ENCODE data around the gene TMC8. TPM values are rescaled to one million over a fixed set of nuclear protein-coding genes. Genes with fewer than 3 reads are reported as not detected.

TMC8 gene
- polyA plus RNA-seq, 1 donor = 7.6 TPM

- WGBS (ENCODE audit: insufficient coverage, low lambda C conversion rate) = no CpG with 5 or more reads among the region's 7 CpGs
Measured at GRCh38 chr17:78146471-78146869, 15.9 kb downstream of the TMC8 start.

GRCh38 chr17:78146881-78147280, 16.3 kb downstream of the TMC8 start:
- DNase-seq = peak in 1 of 2 donors; percentile 9
- H3K9me3 ChIP-seq (ENCODE audit: control insufficient read depth, low read depth, low read length) = no peaks in the 10 kb centered on the region
- peak overlapping the region; percentile 38 for H3K4me3 ChIP-seq (ENCODE audit: low read length)
- H3K36me3 ChIP-seq (ENCODE audit: control insufficient read depth, insufficient read depth, low read length) = no peaks in the 10 kb centered on the region
- H3K27me3 ChIP-seq (ENCODE audit: control insufficient read depth, insufficient read depth, low read length) = no peaks in the 10 kb centered on the region
- peaks cover 78% of the 10 kb centered on the region for H3K4me1 ChIP-seq (ENCODE audit: control insufficient read depth, insufficient read depth, low read length)
- no CpG with 5 or more reads among the region's 6 CpGs for WGBS (ENCODE audit: insufficient coverage, low lambda C conversion rate)
- H3K27ac ChIP-seq (ENCODE audit: low read length) = peak overlapping the region; percentile 92

More at GRCh38 chr17:78146471-78146869, 15.9 kb downstream of the TMC8 start:
- H3K9me3 ChIP-seq (ENCODE audit: control insufficient read depth, low read depth, low read length) = no peaks in the 10 kb centered on the region
- no peaks in the 10 kb centered on the region for H3K36me3 ChIP-seq (ENCODE audit: control insufficient read depth, insufficient read depth, low read length)
- peaks cover 78% of the 10 kb centered on the region for H3K4me1 ChIP-seq (ENCODE audit: control insufficient read depth, insufficient read depth, low read length)
- DNase-seq = no peak
- H3K27ac ChIP-seq (ENCODE audit: low read length) = peak overlapping the region; percentile 92
- H3K27me3 ChIP-seq (ENCODE audit: control insufficient read depth, insufficient read depth, low read length) = no peaks in the 10 kb centered on the region
- H3K4me3 ChIP-seq (ENCODE audit: low read length) = peak overlapping the region; percentile 38

- peak overlapping the region; percentile 38 for H3K4me3 ChIP-seq (ENCODE audit: low read length)
- no peaks in the 10 kb centered on the region for H3K36me3 ChIP-seq (ENCODE audit: control insufficient read depth, insufficient read depth, low read length)
- no peaks in the 10 kb centered on the region for H3K9me3 ChIP-seq (ENCODE audit: control insufficient read depth, low read depth, low read length)
- 40% methylated on average over 1 of the region's 8 CpGs for WGBS (ENCODE audit: insufficient coverage, low lambda C conversion rate)
- peak overlapping the region; percentile 92 for H3K27ac ChIP-seq (ENCODE audit: low read length)
- H3K27me3 ChIP-seq (ENCODE audit: control insufficient read depth, insufficient read depth, low read length) = no peaks in the 10 kb centered on the region
- H3K4me1 ChIP-seq (ENCODE audit: control insufficient read depth, insufficient read depth, low read length) = peaks cover 75% of the 10 kb centered on the region
- DNase-seq = peak in 1 of 2 donors; percentile 40
Measured at GRCh38 chr17:78147315-78147998, 16.9 kb downstream of the TMC8 start.

- WGBS (ENCODE audit: insufficient coverage, low lambda C conversion rate) = 0% methylated on average over 1 of the region's 14 CpGs
- Histone ChIP-seq H3K9me3 (ENCODE audit: control insufficient read depth, low read depth, low read length) (no peaks in the 10 kb centered on the region), H3K36me3 (ENCODE audit: control insufficient read depth, insufficient read depth, low read length) (no peaks in the 10 kb centered on the region), H3K4me1 (ENCODE audit: control insufficient read depth, insufficient read depth, low read length) (peaks cover 70% of the 10 kb centered on the region), H3K27me3 (ENCODE audit: control insufficient read depth, insufficient read depth, low read length) (no peaks in the 10 kb centered on the region), H3K4me3 (ENCODE audit: low read length) (no peak overlapping the region), H3K27ac (ENCODE audit: low read length) (peak overlapping the region; percentile 92)
- DNase-seq = peak in 1 of 2 donors; percentile 68
Measured at GRCh38 chr17:78148286-78149016, 17.9 kb downstream of the TMC8 start.

GRCh38 chr17:78151514-78152008, 21.0 kb downstream of the TMC8 start:
- no peaks in the 10 kb centered on the region for H3K27me3 ChIP-seq (ENCODE audit: control insufficient read depth, insufficient read depth, low read length)
- no peaks in the 10 kb centered on the region for H3K9me3 ChIP-seq (ENCODE audit: control insufficient read depth, low read depth, low read length)
- no peaks in the 10 kb centered on the region for H3K36me3 ChIP-seq (ENCODE audit: control insufficient read depth, insufficient read depth, low read length)
- DNase-seq = peak in 1 of 2 donors; percentile 85
- H3K4me3 ChIP-seq (ENCODE audit: low read length) = no peak overlapping the region
- H3K27ac ChIP-seq (ENCODE audit: low read length) = peak overlapping the region; percentile 51
- WGBS (ENCODE audit: insufficient coverage, low lambda C conversion rate) = no CpG with 5 or more reads among the region's 7 CpGs
- peaks cover 40% of the 10 kb centered on the region for H3K4me1 ChIP-seq (ENCODE audit: control insufficient read depth, insufficient read depth, low read length)

GRCh38 chr17:78154903-78155811, 24.6 kb downstream of the TMC8 start:
- H3K27ac ChIP-seq (ENCODE audit: low read length) = no peak overlapping the region
- H3K4me3 ChIP-seq (ENCODE audit: low read length) = no peak overlapping the region
- peak; percentile 59 to 65 for DNase-seq
- 27% methylated on average over 3 of the region's 11 CpGs for WGBS (ENCODE audit: insufficient coverage, low lambda C conversion rate)
- no peaks in the 10 kb centered on the region for H3K36me3 ChIP-seq (ENCODE audit: control insufficient read depth, insufficient read depth, low read length)
- no peaks in the 10 kb centered on the region for H3K9me3 ChIP-seq (ENCODE audit: control insufficient read depth, low read depth, low read length)
- H3K27me3 ChIP-seq (ENCODE audit: control insufficient read depth, insufficient read depth, low read length) = no peaks in the 10 kb centered on the region
- peaks cover 32% of the 10 kb centered on the region for H3K4me1 ChIP-seq (ENCODE audit: control insufficient read depth, insufficient read depth, low read length)

- DNase-seq = peak; percentile 84 to 93
- H3K9me3 ChIP-seq (ENCODE audit: control insufficient read depth, low read depth, low read length) = no peaks in the 10 kb centered on the region
Measured at GRCh38 chr17:78159575-78160158, 29.1 kb downstream of the TMC8 start.

GRCh38 chr17:78163881-78164747, 33.5 kb downstream of the TMC8 start:
- Histone ChIP-seq H3K4me1 (ENCODE audit: control insufficient read depth, insufficient read depth, low read length) (peaks cover 37% of the 10 kb centered on the region), H3K27ac (ENCODE audit: low read length) (no peak overlapping the region), H3K9me3 (ENCODE audit: control insufficient read depth, low read depth, low read length) (no peaks in the 10 kb centered on the region), H3K4me3 (ENCODE audit: low read length) (no peak overlapping the region), H3K27me3 (ENCODE audit: control insufficient read depth, insufficient read depth, low read length) (no peaks in the 10 kb centered on the region), H3K36me3 (ENCODE audit: control insufficient read depth, insufficient read depth, low read length) (no peaks in the 10 kb centered on the region)
- no CpG with 5 or more reads among the region's 22 CpGs for WGBS (ENCODE audit: insufficient coverage, low lambda C conversion rate)
- no peak for DNase-seq

More at GRCh38 chr17:78159575-78160158, 29.1 kb downstream of the TMC8 start:
- Histone ChIP-seq H3K4me3 (ENCODE audit: low read length) (no peak overlapping the region), H3K36me3 (ENCODE audit: control insufficient read depth, insufficient read depth, low read length) (no peaks in the 10 kb centered on the region), H3K27ac (ENCODE audit: low read length) (peak overlapping the region; percentile 46), H3K27me3 (ENCODE audit: control insufficient read depth, insufficient read depth, low read length) (no peaks in the 10 kb centered on the region), H3K4me1 (ENCODE audit: control insufficient read depth, insufficient read depth, low read length) (peaks cover 33% of the 10 kb centered on the region)
- WGBS (ENCODE audit: insufficient coverage, low lambda C conversion rate) = no CpG with 5 or more reads among the region's 10 CpGs

Measured in large intestine (tissue), 3 donors.